ENCODE measurements around the gene PVR.
"Not testable (repeated sequence)": the region's sequence is repeated elsewhere in the genome, so short reads cannot be mapped to it uniquely, and the experiment has no call there.

The PVR gene

DNA sequence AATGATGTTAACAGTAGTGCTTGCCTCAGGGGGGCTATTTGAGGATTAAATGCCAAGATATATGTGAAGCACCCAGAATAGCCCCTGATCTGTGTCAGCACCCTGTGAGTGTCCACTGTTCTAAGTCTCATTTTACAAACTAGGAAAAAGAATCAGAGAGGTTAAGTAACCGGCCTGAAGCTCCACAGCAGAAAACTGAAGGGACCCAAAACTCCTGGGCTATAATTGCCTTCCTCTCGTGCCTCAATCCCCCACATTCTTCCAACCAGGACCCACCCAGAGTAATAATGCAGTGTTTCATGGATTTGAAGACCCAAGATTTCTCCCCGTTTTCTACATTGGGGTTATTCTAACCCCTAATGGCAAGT, 2.3 kb downstream of the PVR start:
- FAIRE-seq = no peak

DNA sequence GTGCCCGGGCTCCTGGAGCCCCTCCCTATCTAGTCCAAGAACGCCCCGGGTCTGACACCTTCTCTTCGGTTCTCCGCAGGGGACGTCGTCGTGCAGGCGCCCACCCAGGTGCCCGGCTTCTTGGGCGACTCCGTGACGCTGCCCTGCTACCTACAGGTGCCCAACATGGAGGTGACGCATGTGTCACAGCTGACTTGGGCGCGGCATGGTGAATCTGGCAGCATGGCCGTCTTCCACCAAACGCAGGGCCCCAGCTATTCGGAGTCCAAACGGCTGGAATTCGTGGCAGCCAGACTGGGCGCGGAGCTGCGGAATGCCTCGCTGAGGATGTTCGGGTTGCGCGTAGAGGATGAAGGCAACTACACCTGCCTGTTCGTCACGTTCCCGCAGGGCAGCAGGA, 3.4 kb downstream of the PVR start:
- FAIRE-seq = no peak

DNA sequence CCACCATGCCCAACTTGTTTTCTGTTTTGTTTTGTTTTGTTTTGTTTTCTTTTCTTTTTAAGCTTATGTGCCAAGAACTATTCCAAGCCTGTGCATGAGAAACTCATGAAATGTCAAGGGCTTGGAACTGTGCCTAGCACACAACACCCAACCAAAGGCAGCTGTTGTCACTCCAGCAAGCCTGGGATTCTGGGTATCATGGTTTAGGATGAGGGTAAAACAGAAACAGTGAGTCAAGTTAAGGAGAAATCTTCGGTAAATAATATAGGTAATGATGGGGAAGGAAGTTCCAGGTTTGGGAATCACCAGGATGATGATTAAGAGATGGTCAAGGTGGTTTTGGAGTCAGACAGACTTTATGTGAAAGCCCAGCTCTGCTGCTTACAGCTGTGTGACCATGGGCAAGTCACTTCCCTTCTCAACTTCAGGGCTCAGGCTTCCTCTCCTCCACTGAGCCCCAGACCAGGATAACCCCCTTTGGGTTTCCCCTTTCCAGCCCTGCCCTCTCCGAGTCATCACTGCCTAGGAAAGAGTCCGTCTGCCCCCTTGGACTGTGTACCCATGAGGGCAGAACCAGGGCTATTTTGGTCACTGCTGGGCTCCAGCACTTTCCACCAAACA, 5.0 kb downstream of the PVR start:
- no peak for FAIRE-seq

DNA sequence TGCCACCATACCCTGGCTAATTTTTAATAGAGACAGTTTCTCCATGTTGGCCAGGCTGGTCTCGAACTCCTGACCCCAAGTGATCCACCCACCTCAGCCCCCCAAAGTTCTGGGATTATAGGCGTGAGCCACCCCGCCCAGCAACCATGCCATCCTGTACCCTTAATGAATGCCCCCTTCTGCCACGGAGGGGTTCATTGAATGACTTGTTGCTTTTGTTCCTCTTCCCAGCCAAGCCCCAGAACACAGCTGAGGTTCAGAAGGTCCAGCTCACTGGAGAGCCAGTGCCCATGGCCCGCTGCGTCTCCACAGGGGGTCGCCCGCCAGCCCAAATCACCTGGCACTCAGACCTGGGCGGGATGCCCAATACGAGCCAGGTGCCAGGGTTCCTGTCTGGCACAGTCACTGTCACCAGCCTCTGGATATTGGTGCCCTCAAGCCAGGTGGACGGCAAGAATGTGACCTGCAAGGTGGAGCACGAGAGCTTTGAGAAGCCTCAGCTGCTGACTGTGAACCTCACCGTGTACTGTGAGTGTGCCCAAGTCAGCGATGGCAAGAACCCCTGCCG, 6.0 kb downstream of the PVR start:
- no peak for FAIRE-seq

DNA sequence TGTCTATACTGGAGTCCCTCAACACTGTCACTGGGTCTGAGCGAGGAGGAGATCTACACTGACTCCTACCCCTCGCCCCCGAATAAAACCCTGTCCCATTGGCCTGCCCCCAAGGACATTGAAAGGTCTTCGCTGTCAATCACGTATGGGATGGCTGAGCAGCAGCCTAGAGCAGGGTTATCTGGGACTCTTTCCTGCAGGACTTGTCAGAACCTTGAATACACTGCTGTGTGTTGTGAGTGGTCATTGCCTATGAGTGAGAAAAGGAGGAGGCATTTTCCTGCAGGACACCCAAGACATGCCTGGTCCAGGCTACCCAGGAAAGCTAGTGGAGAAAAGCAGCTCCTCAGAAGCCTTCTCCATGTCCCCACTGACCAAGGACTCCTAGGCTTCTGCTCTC, 9.6 kb downstream of the PVR start:
- FAIRE-seq = no peak

DNA sequence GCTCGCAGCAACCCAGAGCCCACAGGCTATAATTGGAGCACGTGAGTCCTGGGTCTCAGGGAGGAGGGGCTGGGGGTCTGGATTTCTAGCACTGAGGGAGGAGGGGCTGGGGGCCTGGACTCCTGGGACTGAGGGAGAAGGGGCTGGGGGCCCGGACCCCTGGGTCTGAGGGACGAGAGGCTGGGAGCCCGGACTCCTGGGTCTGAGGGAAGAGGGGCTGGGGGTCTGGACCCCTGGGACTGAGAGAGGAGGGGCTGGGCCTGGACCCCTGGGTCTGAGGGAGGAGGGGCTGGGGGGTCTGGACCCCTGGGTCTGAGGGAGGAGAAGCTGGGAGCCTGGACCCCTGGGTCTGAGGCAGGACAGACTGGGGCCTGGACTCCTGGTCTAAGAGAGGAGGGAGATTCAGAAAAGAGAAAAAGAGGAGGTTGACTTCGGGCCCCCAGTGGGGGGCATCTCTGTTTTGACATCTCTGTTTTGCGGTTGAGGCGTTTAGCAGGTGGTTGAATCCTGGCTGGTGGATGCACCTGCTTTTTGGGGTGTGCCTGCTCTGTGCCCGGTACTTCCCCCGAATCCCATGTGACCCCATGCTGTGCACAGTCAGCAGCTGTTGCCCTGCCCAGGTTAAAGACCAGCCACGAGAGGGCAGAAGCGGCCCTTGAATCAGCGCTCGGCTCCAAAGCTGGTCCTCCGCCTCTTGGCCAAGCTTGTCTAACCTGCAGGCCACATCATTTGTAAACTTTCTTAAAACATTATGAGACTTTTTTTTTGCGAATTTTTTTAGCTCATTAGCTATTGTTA, 10.5 kb downstream of the PVR start:
- no peak for FAIRE-seq

DNA sequence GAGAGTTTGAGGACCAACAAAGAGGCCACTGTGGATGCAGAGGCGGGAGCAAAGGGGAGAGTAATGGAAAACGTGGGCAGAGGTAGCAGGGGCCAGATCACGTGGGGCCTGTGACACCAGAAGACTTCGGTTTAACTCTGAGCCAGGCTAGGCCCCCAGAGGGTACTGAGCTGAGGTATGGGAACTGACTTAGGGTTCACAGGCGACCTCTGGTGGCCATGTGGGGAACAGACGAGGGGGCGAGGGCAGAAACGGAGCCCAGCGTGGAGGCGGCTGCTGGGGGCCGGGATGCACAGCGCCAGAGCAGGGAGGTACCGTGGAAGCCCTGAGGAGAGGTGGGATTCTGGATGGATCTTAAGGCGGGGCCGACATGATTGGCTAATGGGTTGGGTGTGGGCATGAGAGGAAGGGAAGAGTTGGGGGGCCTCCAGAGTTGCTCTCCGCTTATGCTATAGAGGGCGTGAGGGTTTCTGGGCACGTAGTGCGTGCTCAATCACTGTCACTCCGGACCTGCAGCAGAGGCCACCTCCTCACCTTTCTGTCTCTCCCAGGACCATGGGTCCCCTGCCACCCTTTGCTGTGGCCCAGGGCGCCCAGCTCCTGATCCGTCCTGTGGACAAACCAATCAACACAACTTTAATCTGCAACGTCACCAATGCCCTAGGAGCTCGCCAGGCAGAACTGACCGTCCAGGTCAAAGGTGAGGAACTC, 13.7 kb downstream of the PVR start:
- FAIRE-seq = no peak

DNA sequence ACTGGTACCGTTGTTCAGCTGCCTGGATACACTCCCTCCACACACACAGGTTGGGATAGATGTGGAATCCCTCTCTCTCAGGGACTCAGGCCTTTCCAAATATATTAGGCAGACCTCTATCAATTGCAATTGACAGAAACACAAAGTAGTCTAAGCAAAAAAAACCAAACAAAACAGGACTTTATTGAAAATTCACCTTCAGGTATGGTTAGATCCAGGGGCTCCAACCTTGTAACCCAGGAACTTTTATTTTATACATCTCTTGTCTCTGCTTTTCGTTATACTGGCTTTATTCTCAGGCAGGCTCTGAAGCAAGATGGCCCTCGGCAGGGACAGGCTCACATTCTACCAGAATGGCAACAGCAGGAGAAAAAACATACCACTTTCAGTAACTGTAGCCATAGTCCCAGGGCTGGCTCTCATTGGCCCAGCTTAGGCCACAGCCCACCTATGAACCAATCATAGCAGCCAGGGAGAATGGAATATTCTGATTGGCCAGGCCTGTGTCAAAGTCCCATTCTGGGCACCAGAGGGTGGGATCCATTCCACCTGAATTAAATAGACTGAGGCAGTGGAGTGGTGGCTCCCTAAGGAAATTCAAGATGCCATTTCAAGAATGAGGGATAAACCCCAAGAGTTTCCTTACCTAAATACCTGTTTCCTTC, 14.5 kb downstream of the PVR start:
- FAIRE-seq = no peak

DNA sequence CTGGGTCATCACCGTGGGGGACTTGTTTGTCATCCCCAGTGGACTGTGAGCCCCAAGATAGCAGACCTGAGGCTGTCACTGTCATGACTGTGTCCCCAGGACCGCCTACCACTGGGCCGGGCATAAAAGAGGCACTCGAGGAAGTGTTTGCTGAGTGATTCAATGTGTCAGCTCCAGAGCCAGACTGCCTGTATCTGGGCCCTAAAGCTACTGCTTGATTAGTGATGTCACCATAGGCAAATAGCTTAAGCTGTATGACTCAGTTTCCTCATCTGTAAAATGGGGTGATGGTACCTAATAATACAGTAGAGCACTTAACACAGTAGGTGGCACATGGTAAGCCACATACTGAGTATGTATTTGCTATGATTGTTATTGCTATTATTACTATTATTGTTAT, 16.4 kb downstream of the PVR start:
- FAIRE-seq = no peak

DNA sequence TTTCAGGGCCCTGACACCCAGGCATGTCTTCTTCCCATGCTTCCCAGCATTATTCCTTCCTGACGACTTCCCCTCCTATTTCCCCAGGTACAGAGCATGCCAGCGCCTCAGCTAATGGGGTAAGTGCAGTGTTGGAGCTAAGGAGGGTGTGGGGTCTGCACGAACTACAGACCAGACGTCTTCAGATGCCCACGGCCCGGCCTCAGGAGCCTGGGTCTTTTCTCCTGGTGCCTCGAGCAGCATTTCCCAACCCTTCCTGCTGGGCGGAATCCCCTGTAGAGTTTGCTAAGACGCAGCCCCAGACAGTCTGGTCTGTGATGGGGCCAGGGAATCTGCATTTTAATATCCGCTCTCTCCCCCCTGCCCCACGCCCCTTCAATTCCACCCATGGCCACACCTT, 17.5 kb downstream of the PVR start:
- FAIRE-seq = no peak

DNA sequence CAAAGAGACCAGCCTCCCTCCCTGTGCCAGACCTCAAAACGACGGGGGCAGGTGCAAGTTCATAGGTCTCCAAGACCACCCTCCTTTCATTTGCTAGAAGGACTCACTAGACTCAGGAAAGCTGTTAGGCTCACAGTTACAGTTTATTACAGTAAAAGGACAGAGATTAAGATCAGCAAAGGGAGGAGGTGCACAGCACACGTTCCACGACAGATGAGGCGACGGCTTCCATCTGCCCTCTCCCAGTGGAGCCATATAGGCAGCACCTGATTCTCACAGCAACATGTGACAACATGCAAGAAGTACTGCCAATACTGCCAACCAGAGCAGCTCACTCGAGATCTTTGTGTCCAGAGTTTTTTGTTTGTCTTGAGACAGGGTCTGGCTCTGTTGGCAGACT, 18.2 kb downstream of the PVR start:
- FAIRE-seq = no peak

DNA sequence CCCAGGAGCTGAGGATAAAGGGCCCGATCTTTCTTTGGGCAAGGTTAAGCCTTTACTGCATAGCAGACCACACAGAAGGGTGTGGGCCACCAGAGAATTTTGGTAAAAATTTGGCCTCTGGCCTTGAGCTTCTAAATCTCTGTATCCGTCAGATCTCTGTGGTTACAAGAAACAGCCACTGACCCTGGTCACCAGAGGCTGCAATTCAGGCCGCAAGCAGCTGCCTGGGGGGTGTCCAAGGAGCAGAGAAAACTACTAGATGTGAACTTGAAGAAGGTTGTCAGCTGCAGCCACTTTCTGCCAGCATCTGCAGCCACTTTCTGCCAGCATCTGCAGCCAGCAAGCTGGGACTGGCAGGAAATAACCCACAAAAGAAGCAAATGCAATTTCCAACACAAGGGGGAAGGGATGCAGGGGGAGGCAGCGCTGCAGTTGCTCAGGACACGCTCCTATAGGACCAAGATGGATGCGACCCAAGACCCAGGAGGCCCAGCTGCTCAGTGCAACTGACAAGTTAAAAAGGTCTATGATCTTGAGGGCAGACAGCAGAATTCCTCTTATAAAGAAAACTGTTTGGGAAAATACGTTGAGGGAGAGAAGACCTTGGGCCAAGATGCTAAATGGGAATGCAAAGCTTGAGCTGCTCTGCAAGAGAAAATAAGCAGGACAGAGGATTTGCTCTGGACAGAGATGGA, 19.1 kb downstream of the PVR start:
- no peak for FAIRE-seq

DNA sequence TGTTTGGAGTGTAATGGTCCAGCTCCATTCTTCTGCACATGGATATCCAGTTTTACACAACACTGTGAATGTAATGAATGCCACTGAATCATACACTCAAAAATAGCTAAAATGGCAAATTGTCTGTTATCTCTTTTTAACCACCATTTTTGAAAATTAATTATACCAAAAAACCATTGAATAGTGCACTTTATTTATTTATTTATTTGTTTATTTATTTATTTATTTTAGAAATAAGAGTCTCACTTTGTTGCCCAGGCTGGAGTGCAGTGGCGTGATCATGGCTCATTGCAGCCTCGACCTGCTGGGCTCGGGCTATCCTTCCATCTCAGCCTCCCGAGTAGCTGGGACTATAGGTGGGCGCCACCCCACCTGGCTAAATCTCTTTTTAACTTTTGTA, 20.3 kb downstream of the PVR start:
- no peak for FAIRE-seq

DNA sequence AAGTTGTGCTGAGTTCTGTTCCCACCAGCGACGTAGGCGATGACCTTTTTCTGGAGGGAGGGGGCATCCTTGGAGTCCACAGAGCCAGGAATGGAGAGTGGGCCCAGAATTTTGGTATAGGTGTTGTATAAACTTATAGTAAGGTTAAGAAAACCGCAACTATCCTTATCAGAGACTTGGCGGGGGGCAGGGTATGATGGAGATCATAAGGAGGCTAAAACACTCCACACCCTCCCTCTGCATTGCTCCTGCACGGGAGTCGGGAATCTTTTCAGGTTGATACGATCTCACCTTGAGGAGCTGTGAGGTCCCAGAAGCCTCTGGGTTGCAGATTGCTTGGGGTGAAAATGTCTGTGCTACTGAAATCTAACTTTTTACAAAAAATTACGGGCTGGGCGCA, 21.3 kb downstream of the PVR start:
- FAIRE-seq = no peak

DNA sequence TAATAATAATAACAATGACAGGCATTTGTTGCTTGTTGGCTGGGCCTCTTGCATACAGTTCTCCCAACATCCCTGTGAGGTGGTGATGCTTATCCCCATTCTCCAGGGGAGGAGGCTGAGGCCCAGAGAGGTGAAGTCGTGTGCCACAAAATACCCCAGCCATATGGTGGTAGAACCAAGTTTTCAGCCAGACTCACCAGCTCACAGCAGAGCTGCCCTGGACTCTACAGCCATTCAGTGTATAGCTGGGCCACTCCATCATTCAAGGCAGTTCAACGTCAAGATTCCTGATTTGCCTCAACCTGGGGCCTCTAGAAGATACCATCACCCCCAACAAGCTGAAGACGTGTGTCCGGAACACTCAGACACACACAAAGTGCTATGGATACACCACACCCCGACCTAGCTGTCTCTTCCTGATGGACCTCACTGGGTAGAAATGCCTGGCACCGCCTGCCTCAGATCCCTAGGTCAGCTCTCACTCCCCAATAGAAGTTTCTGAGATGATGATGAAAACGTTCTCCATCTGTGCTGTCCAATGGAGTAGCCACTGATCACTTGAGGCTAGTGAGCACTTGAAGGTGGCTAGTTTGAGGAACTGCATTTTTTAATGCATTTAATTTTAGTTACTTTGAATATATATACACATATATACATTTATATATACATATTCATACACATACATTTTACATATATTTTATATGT, 23.3 kb downstream of the PVR start:
- no peak for FAIRE-seq

DNA sequence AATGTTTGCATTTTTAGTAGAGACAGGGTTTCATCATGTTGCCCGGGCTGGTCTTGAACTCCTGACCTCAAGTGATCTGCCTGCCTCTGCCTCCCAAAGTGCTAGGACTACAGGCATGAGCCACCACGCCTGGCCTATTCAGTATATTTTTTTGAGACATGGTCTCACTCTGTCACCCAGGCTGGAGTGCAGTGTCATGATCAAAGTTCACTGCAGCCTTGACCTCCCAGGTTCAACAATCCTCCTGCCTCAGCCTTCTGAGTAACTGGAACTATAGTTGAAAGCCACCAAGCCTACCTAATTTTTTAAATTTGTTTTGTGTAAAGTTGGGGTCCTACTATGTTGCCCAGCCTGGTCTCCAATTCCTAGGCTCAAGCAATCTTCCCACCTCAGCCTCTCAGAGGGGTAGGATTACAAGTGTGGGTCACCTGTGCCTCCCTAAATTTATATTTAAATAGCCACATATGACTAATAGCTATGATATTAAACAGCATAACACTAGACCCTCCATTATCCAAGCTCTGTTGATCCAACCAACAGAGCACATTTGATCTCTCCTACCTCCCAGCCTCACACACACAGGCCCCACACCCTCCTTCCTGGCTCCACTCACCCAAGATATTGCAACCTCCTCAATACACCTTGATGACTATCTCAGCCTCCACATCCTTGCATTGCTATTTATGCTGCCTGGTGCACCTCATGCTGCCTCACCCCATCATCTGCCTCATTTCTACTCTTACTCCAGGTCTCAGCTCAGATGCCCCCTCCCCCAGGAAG, 25.5 kb downstream of the PVR start:
- FAIRE-seq = no peak

DNA sequence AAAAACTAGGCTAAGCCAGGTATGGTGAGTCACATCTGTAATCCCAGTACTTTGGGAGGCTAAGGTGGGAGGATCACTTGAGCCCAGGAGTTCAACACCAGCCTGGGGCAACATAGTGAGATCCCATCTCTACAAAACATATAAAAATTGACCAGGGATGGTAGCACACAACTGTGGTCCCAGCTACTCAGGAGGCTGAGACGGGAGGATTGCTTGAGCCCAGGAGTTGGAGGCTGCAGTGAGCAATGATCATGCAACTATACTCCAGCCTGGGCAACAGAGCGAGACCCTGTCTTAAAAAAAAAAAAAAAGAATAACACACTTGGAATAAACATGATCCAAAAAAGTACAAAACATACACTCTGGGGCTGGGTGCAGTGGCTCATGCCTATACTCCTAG, 26.3 kb downstream of the PVR start:
- FAIRE-seq = not testable (repeated sequence)

DNA sequence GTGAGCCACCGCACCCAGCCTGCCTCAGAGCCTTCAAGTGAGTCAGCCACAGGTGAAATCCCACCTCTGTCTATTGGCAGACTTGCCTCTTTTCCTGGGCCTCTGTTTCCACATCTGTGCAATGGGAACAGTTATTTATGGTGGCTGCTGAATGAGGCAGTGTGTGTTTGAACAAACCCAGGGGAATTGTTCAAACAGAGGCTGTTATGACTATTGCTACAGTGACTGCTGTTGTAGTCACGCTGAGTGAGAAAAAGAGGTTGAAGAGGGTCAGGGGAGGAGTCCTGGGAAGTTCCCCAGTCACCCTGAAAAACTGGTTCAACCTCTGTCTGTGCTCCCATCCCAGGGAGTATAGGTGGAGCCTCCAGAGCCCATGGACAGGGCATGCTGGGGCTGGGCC, 27.7 kb downstream of the PVR start, which contains the start of gene CEACAM19:
Gene CEACAM19 (plus strand): TSS at position 83 of the 400 bp plus-strand sequence. CDS start 450 bp downstream, outside the sequence.
- FAIRE-seq = no peak

DNA sequence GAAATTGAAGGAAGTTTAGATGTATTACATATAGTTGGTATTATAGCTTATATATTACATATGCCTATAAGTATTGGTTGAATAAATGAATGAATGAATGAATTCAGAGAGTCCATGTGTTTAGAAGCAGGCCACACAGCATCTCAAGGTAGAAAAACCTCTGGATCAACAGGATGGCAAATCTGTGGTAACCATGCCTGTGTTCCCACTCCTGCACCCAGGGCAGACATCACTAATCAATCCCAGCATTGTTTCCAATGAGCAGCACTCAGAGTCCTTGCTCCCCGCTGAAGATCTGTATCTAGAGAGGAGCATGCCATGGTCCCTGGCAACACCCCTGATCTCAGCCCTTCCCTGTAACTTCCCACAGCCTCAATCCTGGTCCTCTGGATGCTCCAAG, 28.5 kb downstream of the PVR start:
- no peak for FAIRE-seq

DNA sequence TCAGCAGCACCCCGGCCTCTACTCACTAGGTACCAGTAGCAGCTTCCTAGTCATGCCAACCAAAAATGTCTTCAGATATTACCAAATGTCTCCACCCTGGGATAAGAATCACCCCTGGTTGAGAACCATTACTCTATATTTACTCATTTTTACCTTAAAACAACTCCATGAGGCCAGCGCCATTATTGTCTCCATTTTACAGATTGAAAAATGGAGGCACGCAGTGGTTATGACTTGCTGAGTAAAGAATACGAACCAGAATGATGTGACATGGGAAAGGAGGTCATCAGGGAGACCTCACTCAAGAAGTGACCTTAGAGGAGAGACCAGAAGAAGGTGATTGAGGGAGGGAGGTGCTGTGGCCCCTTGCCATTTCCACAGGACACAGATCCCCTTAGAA, 29.8 kb downstream of the PVR start:
- FAIRE-seq = no peak

DNA sequence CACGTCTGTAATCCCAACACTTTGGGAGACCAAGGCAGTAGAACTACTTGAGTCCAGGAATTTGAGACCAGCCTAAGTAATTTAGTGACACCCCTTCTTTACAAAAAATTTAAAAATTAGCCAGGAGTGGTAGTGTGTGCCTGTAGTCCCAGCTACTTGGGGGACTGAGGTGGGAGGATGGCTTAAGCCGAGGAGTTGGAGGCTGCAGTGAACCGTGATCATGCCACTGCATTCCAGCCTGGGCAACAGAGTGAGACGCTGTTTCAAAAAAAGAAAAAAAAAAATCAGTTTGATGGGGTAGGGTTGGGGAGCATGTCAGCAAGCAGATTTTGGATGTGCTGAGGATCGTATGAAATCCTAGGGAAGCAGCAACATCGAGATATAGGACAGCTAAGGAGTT, 31.8 kb downstream of the PVR start:
- FAIRE-seq = no peak
